ENCODE results near the gene MICALL2.

DNA sequence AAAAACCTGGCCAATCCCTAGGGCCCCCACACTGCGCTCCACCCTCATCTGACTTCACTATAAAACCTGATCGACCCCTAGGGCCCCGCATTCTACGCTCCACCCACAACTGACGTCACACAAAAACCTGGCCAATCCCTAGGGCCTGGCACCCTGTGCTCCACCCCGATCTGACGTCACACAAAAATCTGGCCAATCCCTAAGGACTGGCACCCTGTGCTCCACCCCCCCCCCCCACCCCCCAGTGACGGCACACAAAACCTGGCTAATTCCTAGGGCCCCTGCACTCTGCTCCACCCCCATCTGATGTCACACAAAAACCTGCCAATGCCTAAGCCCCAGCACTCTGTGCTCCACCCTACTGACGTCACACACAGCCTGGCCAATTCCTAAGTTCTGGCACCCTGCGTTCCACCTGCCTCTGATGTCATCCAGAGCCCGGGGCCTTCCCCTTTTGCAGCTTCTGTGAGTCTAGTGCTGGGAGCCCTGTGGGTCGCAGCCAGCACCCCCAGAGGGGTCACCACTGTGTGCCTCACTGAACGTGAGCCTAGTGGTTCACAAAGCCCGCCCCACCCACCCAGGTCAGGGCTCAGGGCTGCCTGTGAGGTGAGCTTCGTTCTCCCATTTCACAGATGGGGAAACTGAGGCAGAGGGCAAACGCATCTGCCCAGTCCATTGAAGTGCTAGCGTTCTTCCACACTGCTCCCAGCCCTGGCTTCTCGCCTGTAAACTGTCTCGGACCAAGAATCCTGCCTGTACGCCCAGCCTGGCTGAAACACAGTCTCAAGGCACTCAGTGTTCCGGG is 40.6 kb downstream of the MICALL2 start:
- TF ChIP-seq, protein P1, sequence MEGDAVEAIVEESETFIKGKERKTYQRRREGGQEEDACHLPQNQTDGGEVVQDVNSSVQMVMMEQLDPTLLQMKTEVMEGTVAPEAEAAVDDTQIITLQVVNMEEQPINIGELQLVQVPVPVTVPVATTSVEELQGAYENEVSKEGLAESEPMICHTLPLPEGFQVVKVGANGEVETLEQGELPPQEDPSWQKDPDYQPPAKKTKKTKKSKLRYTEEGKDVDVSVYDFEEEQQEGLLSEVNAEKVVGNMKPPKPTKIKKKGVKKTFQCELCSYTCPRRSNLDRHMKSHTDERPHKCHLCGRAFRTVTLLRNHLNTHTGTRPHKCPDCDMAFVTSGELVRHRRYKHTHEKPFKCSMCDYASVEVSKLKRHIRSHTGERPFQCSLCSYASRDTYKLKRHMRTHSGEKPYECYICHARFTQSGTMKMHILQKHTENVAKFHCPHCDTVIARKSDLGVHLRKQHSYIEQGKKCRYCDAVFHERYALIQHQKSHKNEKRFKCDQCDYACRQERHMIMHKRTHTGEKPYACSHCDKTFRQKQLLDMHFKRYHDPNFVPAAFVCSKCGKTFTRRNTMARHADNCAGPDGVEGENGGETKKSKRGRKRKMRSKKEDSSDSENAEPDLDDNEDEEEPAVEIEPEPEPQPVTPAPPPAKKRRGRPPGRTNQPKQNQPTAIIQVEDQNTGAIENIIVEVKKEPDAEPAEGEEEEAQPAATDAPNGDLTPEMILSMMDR (IDR thresholded peaks at IDR 0.05; ENCODE audit: low read depth, low read length): no peak
- TF ChIP-seq POLR2A (IDR thresholded peaks at IDR 0.05; ENCODE audit: extremely low read depth, insufficient read length): no peak

Measured in NB4 (cell line).